VCaP (cell line): ENCODE results near the gene BRAT1.
"Not testable (repeated sequence)": the region's sequence is repeated elsewhere in the genome, so short reads cannot be mapped to it uniquely, and the experiment has no call there.

Source experiments
- H3K27ac ChIP-seq: fragments of 450-650 bp; 2 replicates; pipeline ENCODE4 v1.5.1; 2017
- TF ChIP-seq, protein P1 (sequence below): fragments of 450-650 bp; conservative IDR thresholded peaks from 2 replicates; pipeline ENCODE4 v1.5.1; 2017; ENCODE audit warnings: mild to moderate bottlenecking, moderate library complexity

Gene BRAT1

DNA sequence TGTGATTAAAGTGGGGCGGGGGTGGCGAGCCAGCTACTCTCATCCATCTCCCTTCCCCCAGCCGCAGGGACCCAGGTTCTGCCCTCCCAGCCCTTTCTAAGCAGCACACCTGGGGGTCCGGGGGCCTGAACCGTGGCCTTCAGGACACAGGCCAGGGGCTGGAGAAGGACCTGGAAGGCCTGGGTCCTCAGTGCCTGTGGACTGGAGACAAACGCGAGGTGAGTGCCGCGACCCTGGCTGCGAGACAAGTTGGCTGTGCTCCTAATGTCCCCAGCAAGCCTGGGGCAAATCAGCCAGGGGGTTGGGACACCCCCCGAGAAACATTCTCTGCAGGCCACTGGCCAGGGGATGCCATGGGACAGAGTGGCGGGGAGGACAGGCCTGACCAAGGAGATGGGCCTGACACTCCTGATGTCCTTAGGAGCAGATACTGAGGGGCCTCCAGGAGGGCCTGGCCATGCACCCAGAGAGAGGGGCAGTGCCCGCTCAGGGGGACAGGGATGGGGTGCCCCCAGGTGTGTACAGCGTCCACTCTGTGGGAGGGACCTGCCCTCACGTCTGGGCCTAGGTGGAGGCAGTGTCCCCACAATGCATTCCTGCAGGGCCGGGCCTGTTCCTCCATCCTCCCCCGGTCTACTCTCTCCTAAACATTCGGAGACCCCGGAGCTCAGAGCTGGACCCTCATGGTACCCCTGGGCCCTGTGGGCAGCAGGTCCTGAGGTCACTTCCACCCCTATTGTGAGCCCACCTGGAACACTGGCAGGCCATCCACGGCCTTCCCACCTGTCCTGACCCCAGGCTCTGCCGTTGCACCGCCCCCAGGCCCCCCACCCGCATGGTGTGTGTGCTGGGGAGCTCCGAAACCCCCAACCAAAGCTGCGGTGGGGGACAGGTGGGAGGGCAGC, 13.1 kb downstream of the BRAT1 start:
- TF ChIP-seq, protein P1, sequence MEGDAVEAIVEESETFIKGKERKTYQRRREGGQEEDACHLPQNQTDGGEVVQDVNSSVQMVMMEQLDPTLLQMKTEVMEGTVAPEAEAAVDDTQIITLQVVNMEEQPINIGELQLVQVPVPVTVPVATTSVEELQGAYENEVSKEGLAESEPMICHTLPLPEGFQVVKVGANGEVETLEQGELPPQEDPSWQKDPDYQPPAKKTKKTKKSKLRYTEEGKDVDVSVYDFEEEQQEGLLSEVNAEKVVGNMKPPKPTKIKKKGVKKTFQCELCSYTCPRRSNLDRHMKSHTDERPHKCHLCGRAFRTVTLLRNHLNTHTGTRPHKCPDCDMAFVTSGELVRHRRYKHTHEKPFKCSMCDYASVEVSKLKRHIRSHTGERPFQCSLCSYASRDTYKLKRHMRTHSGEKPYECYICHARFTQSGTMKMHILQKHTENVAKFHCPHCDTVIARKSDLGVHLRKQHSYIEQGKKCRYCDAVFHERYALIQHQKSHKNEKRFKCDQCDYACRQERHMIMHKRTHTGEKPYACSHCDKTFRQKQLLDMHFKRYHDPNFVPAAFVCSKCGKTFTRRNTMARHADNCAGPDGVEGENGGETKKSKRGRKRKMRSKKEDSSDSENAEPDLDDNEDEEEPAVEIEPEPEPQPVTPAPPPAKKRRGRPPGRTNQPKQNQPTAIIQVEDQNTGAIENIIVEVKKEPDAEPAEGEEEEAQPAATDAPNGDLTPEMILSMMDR: no peak
- H3K27ac ChIP-seq: no peak overlapping the region

DNA sequence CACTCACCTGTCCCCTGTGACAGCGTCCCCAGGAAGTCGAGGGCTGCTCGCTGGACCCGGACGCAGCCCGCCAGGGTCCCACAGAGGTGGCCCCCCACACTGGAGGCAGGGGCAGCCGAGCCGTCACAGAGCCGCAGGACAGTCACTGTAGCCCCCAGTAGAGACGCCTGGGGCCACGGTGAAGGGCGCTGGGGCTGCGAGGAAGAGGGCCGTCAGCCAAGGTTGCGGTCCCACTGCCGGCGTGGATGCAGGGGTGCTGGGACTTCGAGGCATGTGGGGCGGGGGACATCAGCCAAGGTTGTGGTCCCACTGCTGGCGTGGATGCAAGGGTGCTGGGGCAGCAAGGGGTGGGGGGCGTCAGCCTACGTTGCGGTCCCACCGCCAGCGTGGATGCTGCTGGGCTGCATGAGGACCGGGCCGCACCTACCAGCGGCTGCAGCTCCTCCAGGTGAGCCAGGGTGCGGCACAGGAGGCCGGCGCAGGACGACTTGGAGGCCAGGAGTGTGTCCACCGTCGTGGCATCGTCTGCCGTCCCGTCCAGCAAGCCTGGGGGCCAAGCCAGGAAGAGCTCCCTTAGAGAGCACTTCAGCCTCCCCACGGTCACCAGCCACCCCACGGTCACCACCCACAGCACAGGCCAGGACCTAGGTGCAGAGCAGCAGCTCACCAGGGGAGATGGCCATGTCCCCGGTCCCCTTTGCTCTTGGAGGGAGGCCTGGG, 13.9 kb downstream of the BRAT1 start:
- H3K27ac ChIP-seq: no peak overlapping the region
- TF ChIP-seq, protein P1: no peak

- TF ChIP-seq, protein P1: no peak
- no peak overlapping the region for H3K27ac ChIP-seq
Measured at GRCh38 chr7:2540641-2541051, 14.7 kb downstream of the BRAT1 start.

GRCh38 chr7:2540133-2540532, 15.2 kb downstream of the BRAT1 start:
- no peak overlapping the region for H3K27ac ChIP-seq
- TF ChIP-seq, protein P1: no peak

- H3K27ac ChIP-seq: no peak overlapping the region
- TF ChIP-seq, protein P1: no peak
Measured at GRCh38 chr7:2539031-2539911, 16.1 kb downstream of the BRAT1 start.

DNA sequence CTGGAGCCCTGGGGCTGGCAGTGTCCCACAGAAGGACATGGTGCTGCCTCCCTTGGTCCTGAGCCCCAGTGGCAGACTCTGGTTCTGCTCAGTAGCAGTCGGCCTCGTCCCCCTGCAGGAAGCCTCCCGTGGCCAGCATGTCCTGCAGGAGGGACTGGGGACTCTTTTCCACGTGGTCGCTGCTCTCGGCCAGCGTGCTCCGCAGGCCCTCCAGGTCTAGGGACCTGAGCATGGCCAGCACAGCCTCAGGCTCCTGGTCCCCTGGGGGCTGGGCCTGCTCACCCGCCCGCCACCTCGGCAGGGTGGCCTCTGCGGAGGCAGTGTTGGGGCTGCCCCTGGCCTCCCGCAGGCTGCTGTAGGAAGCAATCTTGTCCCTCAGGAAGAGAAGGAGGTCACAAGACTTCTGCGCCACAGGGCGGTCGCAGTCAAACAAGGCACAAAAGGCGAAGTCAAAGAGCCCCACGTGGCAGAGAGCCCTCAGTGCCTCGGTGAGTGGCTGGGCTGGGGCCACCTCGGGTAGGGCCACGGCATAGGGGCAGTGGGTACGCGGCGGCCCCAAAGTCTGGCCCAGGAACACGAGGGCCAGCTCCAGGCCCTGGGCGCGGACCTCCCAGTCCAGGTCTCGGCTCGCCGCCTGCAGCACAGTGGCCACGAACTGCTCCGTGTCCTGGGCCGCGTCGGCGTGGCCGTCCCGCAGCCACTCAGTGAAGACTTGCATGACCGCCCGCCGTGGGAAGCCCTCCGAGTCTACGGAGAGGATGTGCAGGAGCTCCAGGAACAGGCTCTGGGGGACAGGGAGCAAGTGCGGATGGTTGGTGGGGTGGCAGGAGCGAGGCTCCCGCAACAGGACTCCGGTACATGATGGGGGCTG, 17.1 kb downstream of the BRAT1 start:
- H3K27ac ChIP-seq: no peak overlapping the region
- TF ChIP-seq, protein P1: no peak

DNA sequence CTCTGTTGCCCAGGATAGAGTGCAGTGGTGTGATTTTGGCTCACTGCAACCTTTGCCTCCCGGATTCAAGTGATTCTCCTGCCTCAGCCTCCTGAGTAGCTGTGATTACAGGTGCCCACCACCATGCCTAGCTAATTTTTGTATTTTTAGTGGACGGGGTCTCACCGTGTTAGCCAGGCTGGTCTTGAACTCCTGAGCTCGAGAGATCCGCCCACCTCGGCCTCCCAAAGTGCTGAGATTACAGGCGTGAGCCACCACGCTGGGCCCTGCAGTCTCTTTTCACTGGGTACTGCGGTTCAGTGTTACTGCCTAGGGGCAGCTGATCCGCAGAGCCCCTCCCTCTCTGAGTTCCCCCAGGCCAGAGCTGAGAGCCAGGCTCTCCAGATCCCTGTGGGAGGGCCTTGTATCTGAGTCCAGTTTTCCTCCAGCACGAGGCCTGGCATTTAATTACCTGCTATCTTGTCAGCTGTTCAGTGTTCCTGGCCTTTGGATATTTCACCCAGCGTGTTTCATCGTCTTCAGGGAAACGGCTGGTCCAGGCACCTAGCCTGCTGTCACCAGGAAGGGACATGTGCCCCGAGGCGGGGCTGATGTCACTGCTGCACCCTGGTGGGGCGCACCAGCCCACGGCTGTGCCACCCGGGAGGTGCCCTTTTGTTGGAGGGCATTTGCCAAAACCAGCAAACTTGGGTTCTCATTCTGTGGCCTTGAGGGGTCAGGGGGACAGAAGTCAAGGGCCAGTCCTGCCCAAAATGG, 19.3 kb downstream of the BRAT1 start:
- not testable (repeated sequence) for H3K27ac ChIP-seq

DNA sequence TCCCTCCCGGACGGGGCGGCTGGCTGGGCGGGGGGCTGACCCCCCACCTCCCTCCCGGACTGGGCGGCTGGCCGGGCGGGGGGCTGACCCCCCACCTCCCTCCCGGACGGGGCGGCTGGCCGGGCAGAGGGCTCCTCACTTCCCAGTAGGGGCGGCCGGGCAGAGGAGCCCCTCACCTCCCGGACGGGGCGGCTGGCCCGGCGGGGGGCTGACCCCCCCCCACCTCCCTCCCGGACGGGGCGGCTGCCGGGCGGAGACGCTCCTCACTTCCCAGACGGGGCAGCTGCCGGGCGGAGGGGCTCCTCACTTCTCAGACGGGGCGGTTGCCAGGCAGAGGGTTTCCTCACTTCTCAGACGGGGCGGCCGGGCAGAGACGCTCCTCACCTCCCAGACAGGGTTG, 21.1 kb downstream of the BRAT1 start:
- H3K27ac ChIP-seq: not testable (repeated sequence)

DNA sequence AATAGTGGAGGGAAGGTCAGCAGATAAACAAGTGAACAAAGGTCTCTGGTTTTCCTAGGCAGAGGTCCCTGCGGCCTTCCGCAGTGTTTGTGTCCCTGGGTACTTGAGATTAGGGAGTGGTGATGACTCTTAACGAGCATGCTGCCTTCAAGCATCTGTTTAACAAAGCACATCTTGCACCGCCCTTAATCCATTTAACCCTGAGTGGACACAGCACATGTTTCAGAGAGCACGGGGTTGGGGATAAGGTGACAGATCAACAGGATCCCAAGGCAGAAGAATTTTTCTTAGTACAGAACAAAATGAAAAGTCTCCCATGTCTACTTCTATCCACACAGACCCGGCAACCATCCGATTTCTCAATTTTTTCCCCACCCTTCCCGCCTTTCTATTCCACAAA, 21.8 kb downstream of the BRAT1 start:
- not testable (repeated sequence) for H3K27ac ChIP-seq

GRCh38 chr7:2532816-2533215, 22.5 kb downstream of the BRAT1 start:
- H3K27ac ChIP-seq: not testable (repeated sequence)
